H7 (cell line): ENCODE data around the gene TBX5. TPM values are rescaled to one million over a fixed set of nuclear protein-coding genes. Genes with fewer than 3 reads are reported as not detected.

Experiments
- DNase-seq: peaks from one replicate; pipeline ENCODE4 v3.0.0; 2012
- H3K27me3 ChIP-seq: 2 replicates; pipeline ENCODE4 v1.6.0; 2011; ENCODE audit warnings: mild to moderate bottlenecking, low read length; ENCODE audit not compliant: control insufficient read depth, insufficient read depth
- H3K36me3 ChIP-seq: replicated peaks from 2 replicates; pipeline ENCODE4 v1.5.1; 2011; ENCODE audit warnings: low read length; ENCODE audit not compliant: control insufficient read depth, insufficient read depth
- H3K4me3 ChIP-seq: 2 replicates; pipeline ENCODE4 v1.5.1; 2011; ENCODE audit warnings: low read depth, mild to moderate bottlenecking, control low read depth, low read length, moderate library complexity; ENCODE audit not compliant: insufficient read depth
- total RNA-seq: library from RNA; depleted of rRNA; stranded (reverse); fragments of >200 nt; shearing (Covaris generic); gene quantifications from 2 replicates; pipeline ENCODE4 v1.2.3, GENCODE V29; 2014

Gene TBX5
- total RNA-seq, 1 experiment from 2014 or later: not detected

- H3K27me3 ChIP-seq: no peaks in the 10 kb centered on the region
- no peaks in the 10 kb centered on the region for H3K36me3 ChIP-seq
- no peak for DNase-seq
- no peak overlapping the region for H3K4me3 ChIP-seq
Measured at GRCh38 chr12:114344831-114345230, 61.1 kb downstream of the TBX5 start.

GRCh38 chr12:114344303-114344663, 61.7 kb downstream of the TBX5 start:
- Histone ChIP-seq H3K27me3 (no peaks in the 10 kb centered on the region), H3K4me3 (no peak overlapping the region), H3K36me3 (no peaks in the 10 kb centered on the region)
- no peak for DNase-seq

DNA sequence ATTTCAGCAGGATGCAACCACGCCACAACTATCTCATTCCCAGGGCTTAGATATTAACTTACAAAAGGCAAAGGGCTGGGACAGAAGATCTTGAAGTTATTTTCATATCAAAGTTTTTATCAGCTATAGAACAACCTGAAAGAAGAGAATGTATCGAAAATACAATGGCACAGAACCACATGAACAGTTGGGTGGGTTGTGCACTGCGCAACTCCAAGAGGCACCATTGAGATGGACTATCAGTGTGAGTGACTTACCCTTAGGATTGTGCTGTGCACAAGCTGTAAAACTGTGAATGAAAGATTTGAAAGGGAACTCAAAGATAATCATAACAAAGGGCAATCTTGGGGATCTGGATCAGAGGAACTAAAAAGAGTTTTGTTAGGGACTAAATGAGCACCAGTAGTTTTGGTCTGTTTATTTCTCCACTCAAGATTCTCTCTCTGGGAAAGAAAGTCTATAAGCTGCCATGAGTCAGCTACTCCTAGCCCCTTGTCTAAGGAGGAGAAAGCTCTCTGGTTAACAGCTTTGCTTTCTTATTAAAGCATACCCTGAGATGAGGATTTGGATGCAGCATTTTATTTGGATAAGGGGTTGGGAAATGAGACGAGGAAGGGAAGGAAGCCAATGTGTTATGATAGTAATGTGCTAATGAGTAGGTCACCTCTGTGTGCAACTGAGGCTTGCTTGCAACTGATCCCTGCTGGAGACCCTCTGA, 62.2 kb downstream of the TBX5 start:
- Histone ChIP-seq H3K36me3 (no peaks in the 10 kb centered on the region), H3K4me3 (no peak overlapping the region), H3K27me3 (no peaks in the 10 kb centered on the region)
- DNase-seq: no peak

- Histone ChIP-seq H3K27me3 (no peaks in the 10 kb centered on the region), H3K36me3 (no peaks in the 10 kb centered on the region), H3K4me3 (no peak overlapping the region)
- no peak for DNase-seq
Measured at GRCh38 chr12:114342656-114343055, 63.3 kb downstream of the TBX5 start.

GRCh38 chr12:114341635-114342034, 64.3 kb downstream of the TBX5 start:
- H3K36me3 ChIP-seq: no peaks in the 10 kb centered on the region
- H3K4me3 ChIP-seq: no peak overlapping the region
- DNase-seq: no peak
- H3K27me3 ChIP-seq: no peaks in the 10 kb centered on the region

- H3K4me3 ChIP-seq: no peak overlapping the region
- no peaks in the 10 kb centered on the region for H3K36me3 ChIP-seq
- no peak for DNase-seq
- no peaks in the 10 kb centered on the region for H3K27me3 ChIP-seq
Measured at GRCh38 chr12:114340231-114340630, 65.7 kb downstream of the TBX5 start.

GRCh38 chr12:114339626-114340025, 66.3 kb downstream of the TBX5 start:
- DNase-seq: no peak
- Histone ChIP-seq H3K4me3 (no peak overlapping the region), H3K36me3 (no peaks in the 10 kb centered on the region), H3K27me3 (no peaks in the 10 kb centered on the region)

- Histone ChIP-seq H3K36me3 (no peaks in the 10 kb centered on the region), H3K27me3 (no peaks in the 10 kb centered on the region), H3K4me3 (no peak overlapping the region)
- peak; percentile 39 for DNase-seq
Measured at GRCh38 chr12:114335607-114336006, 70.3 kb downstream of the TBX5 start.

DNA sequence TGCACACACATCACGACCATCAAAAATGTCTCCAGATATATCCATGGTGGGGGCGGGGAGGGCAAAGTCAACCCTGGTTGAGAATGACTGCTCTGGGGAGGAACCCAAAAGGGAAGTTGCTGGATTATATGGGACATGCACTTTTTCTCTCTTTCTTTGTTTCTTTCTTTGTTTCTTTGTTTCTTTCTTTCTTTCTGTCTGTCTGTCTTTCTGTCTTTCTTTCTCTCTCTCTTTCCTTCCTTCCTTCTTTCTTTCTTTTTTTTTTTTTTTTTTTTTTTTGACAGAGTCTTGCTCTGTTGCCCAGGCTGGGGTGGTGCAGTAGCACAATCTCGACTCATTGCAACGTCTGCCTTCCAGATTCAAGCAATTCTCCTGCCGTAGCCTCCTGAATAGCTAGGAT, 71.5 kb downstream of the TBX5 start:
- Histone ChIP-seq H3K4me3 (no peak overlapping the region), H3K36me3 (no peaks in the 10 kb centered on the region), H3K27me3 (no peaks in the 10 kb centered on the region)
- DNase-seq: no peak

- H3K36me3 ChIP-seq: no peaks in the 10 kb centered on the region
- no peak overlapping the region for H3K4me3 ChIP-seq
- H3K27me3 ChIP-seq: no peaks in the 10 kb centered on the region
- no peak for DNase-seq
Measured at GRCh38 chr12:114328292-114328691, 77.7 kb downstream of the TBX5 start.

DNA sequence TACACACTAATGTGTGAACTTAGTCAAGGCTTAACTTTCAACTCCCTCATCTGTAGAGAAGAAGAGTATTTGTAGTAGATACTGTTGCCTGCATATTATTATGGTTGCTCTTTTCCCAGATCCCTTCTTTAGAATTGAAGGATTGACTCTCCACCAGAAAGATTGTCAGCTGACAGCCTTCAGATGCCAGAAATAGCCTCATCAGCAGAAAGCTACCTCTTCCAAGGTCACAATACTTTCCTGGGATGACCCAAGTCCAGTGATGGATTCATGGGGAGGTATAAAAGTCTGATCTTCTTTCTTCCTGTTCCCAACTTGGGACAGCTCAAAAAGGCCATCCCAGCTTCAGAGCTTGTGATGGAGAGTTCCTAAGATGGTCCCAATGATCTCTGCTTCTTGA, 78.2 kb downstream of the TBX5 start:
- H3K4me3 ChIP-seq: no peak overlapping the region
- no peaks in the 10 kb centered on the region for H3K27me3 ChIP-seq
- DNase-seq: no peak
- no peaks in the 10 kb centered on the region for H3K36me3 ChIP-seq

DNA sequence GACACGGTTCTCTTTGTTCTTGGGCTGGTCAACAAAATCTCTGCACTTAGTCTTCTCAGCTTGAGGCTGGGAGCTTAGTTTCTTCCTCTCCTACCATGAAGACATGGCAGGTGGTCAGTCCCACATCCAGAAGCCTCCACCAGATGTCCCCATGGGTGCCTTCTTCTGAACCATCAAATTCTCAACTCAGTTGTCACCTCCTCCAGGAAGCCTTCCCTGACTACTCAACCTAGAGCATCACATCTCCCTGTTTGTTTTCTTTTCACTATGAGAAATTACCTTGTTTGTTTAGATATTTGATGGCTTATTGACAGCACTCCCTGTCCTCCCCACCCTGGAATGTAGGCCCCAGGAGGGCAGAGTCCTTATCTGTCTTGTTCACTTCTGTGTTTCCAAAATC, 84.4 kb downstream of the TBX5 start:
- DNase-seq: no peak
- no peak overlapping the region for H3K4me3 ChIP-seq
- no peaks in the 10 kb centered on the region for H3K36me3 ChIP-seq
- H3K27me3 ChIP-seq: no peaks in the 10 kb centered on the region

DNA sequence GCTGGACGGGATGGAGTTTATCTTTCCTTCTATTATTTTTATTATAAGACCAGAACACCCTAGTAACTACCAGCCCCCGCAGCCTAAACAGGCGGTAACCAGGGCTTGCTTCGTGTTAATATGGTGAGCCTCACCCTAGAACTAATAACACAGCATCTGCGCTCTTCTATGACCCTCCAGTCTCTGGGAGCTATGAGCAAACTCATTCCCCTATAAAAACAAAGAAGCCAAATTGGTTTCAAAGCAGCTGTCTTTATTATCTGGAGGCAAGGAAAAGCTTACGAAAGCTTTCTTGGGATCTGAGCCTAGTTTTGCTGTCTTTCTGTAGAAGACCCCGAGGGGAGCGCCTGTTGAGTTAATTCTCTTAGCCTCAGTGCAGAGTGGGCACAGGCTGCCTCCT, 85.0 kb downstream of the TBX5 start:
- no peaks in the 10 kb centered on the region for H3K27me3 ChIP-seq

DNA sequence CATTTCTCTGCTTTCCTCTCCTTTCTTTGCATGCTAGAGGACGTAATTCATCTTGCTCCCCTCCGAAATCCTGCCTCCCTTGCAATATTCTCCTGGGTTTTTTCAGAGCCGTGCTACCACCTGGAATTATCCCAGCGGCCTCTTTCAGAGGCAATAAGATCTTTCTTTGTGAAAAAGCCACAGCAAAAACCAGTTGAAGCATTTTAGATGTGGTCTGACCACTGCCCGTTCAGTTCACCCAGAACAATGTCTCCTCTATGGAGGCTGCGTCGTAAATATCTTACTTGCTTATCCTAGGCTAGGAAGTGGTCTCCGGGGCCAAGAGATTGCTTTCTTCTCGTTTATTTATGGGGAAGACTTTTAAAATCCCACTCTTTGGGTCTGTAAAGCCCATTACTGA, 85.8 kb downstream of the TBX5 start:
- Histone ChIP-seq H3K4me3 (no peak overlapping the region), H3K27me3 (no peaks in the 10 kb centered on the region), H3K36me3 (no peaks in the 10 kb centered on the region)
- no peak for DNase-seq

More for the DNA sequence above, 85.0 kb downstream of the TBX5 start:
- no peak overlapping the region for H3K4me3 ChIP-seq
- DNase-seq: no peak
- H3K36me3 ChIP-seq: no peaks in the 10 kb centered on the region

- Histone ChIP-seq H3K27me3 (no peaks in the 10 kb centered on the region), H3K36me3 (no peaks in the 10 kb centered on the region), H3K4me3 (no peak overlapping the region)
- DNase-seq: no peak
Measured at GRCh38 chr12:114319422-114319821, 86.5 kb downstream of the TBX5 start.

- Histone ChIP-seq H3K36me3 (no peaks in the 10 kb centered on the region), H3K4me3 (no peak overlapping the region), H3K27me3 (no peaks in the 10 kb centered on the region)
- DNase-seq: no peak
Measured at GRCh38 chr12:114318984-114319383, 87.0 kb downstream of the TBX5 start.
